Measurements from ENCODE around the gene OR2C3. TPM values are rescaled to one million over a fixed set of nuclear protein-coding genes. Genes with fewer than 3 reads are reported as not detected.
"Not testable (repeated sequence)": the region's sequence is repeated elsewhere in the genome, so short reads cannot be mapped to it uniquely, and the experiment has no call there.

The OR2C3 gene
- total RNA-seq, 2 experiments from 2014 or later = not detected

GRCh38 chr1:247542811-247543210 is 6.6 kb upstream of the OR2C3 start:
- Mint-ChIP-seq H3K4me1 (peaks cover 3% of the 10 kb centered on the region), H3K4me3 (no peak overlapping the region), H3K36me3 (ENCODE audit: low read depth) (no peaks in the 10 kb centered on the region), H3K27me3 (peaks cover 28% of the 10 kb centered on the region), H3K9me3 (ENCODE audit: low read depth) (no peaks in the 10 kb centered on the region), H3K27ac (no peak overlapping the region)
- intact Hi-C loops (cut with DNase I, micrococcal nuclease) = no loop called here
- no peak for ATAC-seq
- CTCF ChIA-PET = interaction anchor here (1.1 kb wide), 2 partner anchors 11 to 54 kb away, joined by 3 read pairs; no protein-coding TSS in a partner anchor
- DNase-seq = no peak
- POLR2A ChIA-PET = no interaction called here

DNA sequence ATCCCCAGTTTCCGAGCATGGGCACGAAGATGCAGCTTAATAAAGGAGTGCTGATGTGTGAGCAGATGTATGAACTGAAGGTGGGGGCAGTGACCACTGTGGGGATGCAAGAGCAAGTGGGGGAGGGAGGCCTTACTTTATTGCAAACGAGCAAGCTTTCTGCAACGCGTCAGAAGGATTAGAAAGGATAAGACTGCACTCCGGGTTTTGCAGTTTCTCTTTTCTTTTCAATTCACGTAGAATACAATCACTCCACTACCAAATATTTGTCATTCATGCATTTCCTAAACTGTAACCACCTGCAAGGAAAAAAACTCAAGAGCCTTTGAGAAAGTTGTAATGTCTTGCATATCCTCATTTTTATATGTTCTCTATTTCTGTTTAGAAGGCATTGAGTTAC is 4.3 kb upstream of the OR2C3 start:
- POLR2A ChIA-PET = no interaction called here
- Mint-ChIP-seq H3K36me3 (ENCODE audit: low read depth) (no peaks in the 10 kb centered on the region), H3K27ac (no peak overlapping the region), H3K9me3 (ENCODE audit: low read depth) (no peaks in the 10 kb centered on the region), H3K4me1 (peaks cover 6% of the 10 kb centered on the region), H3K4me3 (no peak overlapping the region), H3K27me3 (peaks cover 19% of the 10 kb centered on the region)
- intact Hi-C loops (cut with DNase I, micrococcal nuclease) = no loop called here
- ATAC-seq (no peak), DNase-seq (no peak)
- CTCF ChIA-PET = interaction anchor here (0.6 kb wide), 1 partner anchor 210 kb away, joined by 4 read pairs; no protein-coding TSS in a partner anchor

DNA sequence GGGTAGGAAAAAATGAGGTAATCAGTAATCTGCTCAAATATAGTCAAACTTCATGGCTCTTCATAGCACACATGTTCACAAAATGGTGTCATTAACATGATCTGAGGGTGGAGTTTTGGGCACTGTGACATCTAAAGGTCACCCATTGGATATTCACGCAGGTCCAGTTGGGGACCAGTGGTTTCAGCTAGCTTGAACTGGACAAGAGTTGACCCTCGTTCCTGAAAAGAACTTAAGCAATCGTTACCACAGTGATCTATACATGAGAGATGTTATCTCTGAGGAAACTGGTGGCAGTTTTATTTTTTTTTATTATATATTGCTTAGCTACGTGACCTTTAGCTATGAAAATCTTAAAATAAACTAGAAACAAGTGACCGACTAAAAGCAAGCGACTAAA is 3.0 kb upstream of the OR2C3 start:
- POLR2A ChIA-PET = no interaction called here
- Mint-ChIP-seq H3K27ac (no peak overlapping the region), H3K4me1 (peaks cover 12% of the 10 kb centered on the region), H3K9me3 (ENCODE audit: low read depth) (no peaks in the 10 kb centered on the region), H3K4me3 (no peak overlapping the region), H3K36me3 (ENCODE audit: low read depth) (no peaks in the 10 kb centered on the region), H3K27me3 (peaks cover 17% of the 10 kb centered on the region)
- CTCF ChIA-PET = interaction anchor here (0.6 kb wide), 1 partner anchor 176 kb away, joined by 3 read pairs; no protein-coding TSS in a partner anchor
- no peak for ATAC-seq
- intact Hi-C loops (cut with DNase I, micrococcal nuclease) = no loop called here
- no peak for DNase-seq

GRCh38 chr1:247538561-247538960 is 2.3 kb upstream of the OR2C3 start:
- Mint-ChIP-seq H3K36me3 (ENCODE audit: low read depth) (no peaks in the 10 kb centered on the region), H3K27ac (no peak overlapping the region), H3K9me3 (ENCODE audit: low read depth) (no peaks in the 10 kb centered on the region), H3K27me3 (peaks cover 15% of the 10 kb centered on the region), H3K4me1 (peaks cover 12% of the 10 kb centered on the region), H3K4me3 (no peak overlapping the region)
- no peak for DNase-seq
- no peak for ATAC-seq
- ChIA-PET POLR2A (no interaction called here), CTCF (interaction anchor here (0.5 to 0.6 kb wide), 2 partner anchors 9 to 175 kb away, joined by 3 to 6 read pairs; no protein-coding TSS in a partner anchor)
- intact Hi-C loops (cut with DNase I, micrococcal nuclease) = no loop called here

- peaks cover 21% of the 10 kb centered on the region for H3K27me3 Mint-ChIP-seq
- intact Hi-C loops (cut with DNase I, micrococcal nuclease) = no loop called here
- no peaks in the 10 kb centered on the region for H3K9me3 Mint-ChIP-seq (ENCODE audit: low read depth)
- CTCF ChIA-PET = no interaction called here
- H3K27ac Mint-ChIP-seq = no peak overlapping the region
- H3K4me1 Mint-ChIP-seq = peaks cover 11% of the 10 kb centered on the region
- H3K36me3 Mint-ChIP-seq (ENCODE audit: low read depth) = no peaks in the 10 kb centered on the region
- ATAC-seq (peak; percentile 61), DNase-seq (no peak)
- no peak overlapping the region for H3K4me3 Mint-ChIP-seq
- POLR2A ChIA-PET = no interaction called here
These were observed 838 bp downstream of the OR2C3 start for GRCh38 chr1:247535402-247535801.

DNA sequence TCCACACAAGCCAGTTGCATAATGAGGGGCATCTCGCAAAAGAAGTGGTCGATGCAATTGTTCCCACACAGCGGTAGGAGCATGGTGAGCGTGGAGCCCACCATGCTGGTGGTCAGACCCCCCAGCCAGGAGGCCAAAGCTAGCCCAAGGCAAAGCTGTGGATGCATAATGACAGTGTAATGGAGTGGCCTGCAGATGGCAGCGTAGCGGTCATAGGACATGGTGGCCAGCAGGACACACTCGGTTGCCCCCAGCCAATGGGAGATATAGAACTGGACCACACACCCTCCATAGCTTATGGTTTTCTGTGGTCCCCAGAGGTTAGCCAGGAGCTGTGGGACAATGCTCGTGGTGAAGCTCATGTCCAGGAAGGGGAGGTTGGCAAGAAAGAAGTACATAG is 4.3 kb downstream of the OR2C3 start:
- intact Hi-C loops (cut with DNase I, micrococcal nuclease) = no loop called here
- H3K27ac Mint-ChIP-seq = no peak overlapping the region
- H3K4me1 Mint-ChIP-seq = peaks cover 18% of the 10 kb centered on the region
- DNase-seq (no peak), ATAC-seq (no peak)
- POLR2A ChIA-PET = no interaction called here
- peaks cover 17% of the 10 kb centered on the region for H3K27me3 Mint-ChIP-seq
- CTCF ChIA-PET = no interaction called here
- H3K9me3 Mint-ChIP-seq (ENCODE audit: low read depth) = no peaks in the 10 kb centered on the region
- H3K36me3 Mint-ChIP-seq (ENCODE audit: low read depth) = no peaks in the 10 kb centered on the region
- no peak overlapping the region for H3K4me3 Mint-ChIP-seq

- ATAC-seq (no peak), DNase-seq (no peak)
- Mint-ChIP-seq H3K27ac (no peak overlapping the region), H3K36me3 (ENCODE audit: low read depth) (no peaks in the 10 kb centered on the region), H3K9me3 (ENCODE audit: low read depth) (no peaks in the 10 kb centered on the region), H3K27me3 (peaks cover 18% of the 10 kb centered on the region), H3K4me1 (peaks cover 17% of the 10 kb centered on the region), H3K4me3 (no peak overlapping the region)
- CTCF ChIA-PET = interaction anchor here (0.9 kb wide), 1 partner anchor 13 kb away, joined by 3 read pairs; no protein-coding TSS in a partner anchor
- POLR2A ChIA-PET = no interaction called here
- intact Hi-C loops (cut with DNase I, micrococcal nuclease) = no loop called here
These were observed 5.5 kb downstream of the OR2C3 start for GRCh38 chr1:247530785-247531184.

DNA sequence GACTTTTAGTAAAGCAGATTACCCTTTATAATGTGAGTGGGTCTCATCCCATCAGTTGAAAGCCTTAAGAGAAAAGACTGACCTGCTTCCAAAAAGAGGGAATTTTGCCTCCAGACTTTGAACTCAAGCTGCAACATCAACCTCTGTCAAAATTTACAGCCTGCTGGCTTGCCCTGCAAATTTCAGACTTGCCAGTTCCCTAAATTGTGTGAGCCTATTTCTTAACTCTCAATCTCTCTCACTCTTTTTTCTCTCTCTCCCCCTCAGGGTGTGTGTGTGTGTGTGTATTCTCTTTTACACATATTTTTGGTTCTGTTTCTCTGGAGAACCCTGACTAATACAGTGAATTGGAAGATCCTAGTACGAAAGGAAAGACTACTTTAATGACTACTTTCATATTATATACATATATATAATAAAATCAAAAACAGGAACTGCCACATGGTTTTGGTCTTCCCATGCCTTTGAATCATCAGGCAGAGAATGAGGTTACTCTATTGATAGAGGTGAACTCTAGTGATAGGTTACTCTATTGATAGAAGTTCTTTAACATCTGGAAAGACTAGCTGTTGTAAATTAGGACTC is 6.4 kb downstream of the OR2C3 start:
- Mint-ChIP-seq H3K4me3 (no peak overlapping the region), H3K27ac (no peak overlapping the region), H3K36me3 (ENCODE audit: low read depth) (no peaks in the 10 kb centered on the region), H3K27me3 (peaks cover 20% of the 10 kb centered on the region), H3K9me3 (ENCODE audit: low read depth) (no peaks in the 10 kb centered on the region), H3K4me1 (peaks cover 9% of the 10 kb centered on the region)
- POLR2A ChIA-PET = no interaction called here
- ATAC-seq (no peak), DNase-seq (no peak)
- intact Hi-C loops (cut with DNase I, micrococcal nuclease) = no loop called here
- CTCF ChIA-PET = interaction anchor here (0.7 to 0.9 kb wide), 2 partner anchors 8 to 12 kb away, joined by 3 to 6 read pairs; no protein-coding TSS in a partner anchor

- H3K4me1 Mint-ChIP-seq = peaks cover 9% of the 10 kb centered on the region
- ChIA-PET POLR2A (no interaction called here), CTCF (no interaction called here)
- intact Hi-C loops (cut with DNase I, micrococcal nuclease) = no loop called here
- H3K36me3 Mint-ChIP-seq (ENCODE audit: low read depth) = no peaks in the 10 kb centered on the region
- no peak overlapping the region for H3K27ac Mint-ChIP-seq
- ATAC-seq (peak; percentile 75), DNase-seq (peak; percentile 14)
- H3K4me3 Mint-ChIP-seq = no peak overlapping the region
- no peaks in the 10 kb centered on the region for H3K9me3 Mint-ChIP-seq (ENCODE audit: low read depth)
- peaks cover 24% of the 10 kb centered on the region for H3K27me3 Mint-ChIP-seq
These were observed 7.3 kb downstream of the OR2C3 start for GRCh38 chr1:247528812-247529474.

- H3K4me3 Mint-ChIP-seq; POLR2A ChIA-PET; H3K27ac Mint-ChIP-seq; H3K4me1 Mint-ChIP-seq; H3K36me3 Mint-ChIP-seq (ENCODE audit: low read depth); CTCF ChIA-PET; H3K9me3 Mint-ChIP-seq (ENCODE audit: low read depth); DNase-seq; ATAC-seq; intact Hi-C loops (cut with DNase I, micrococcal nuclease): not testable (repeated sequence)
- peaks cover 14% of the 10 kb centered on the region for H3K27me3 Mint-ChIP-seq
These were observed 14.4 kb downstream of the OR2C3 start for GRCh38 chr1:247521886-247522285.

DNA sequence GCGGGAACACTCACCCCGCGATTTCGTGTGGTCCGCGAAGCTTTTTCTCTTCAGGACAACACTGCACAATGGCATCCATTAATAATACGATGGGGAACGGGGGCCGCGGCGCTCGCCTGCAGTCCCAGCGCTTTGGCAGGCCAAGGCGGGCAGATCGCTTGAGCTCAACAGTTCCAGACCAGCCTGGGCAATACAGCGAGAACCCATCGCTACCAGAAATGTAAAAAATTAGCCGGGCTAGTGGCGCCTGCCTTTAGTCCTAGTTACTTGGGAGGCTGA is 17.7 kb downstream of the OR2C3 start:
- peaks cover 5% of the 10 kb centered on the region for H3K9me3 Mint-ChIP-seq (ENCODE audit: low read depth)
- DNase-seq (no peak), ATAC-seq (no peak)
- intact Hi-C loops (cut with DNase I, micrococcal nuclease) = no loop called here
- no peaks in the 10 kb centered on the region for H3K4me1 Mint-ChIP-seq
- ChIA-PET POLR2A (no interaction called here), CTCF (no interaction called here)
- H3K4me3 Mint-ChIP-seq = no peak overlapping the region
- peaks cover 13% of the 10 kb centered on the region for H3K27me3 Mint-ChIP-seq
- H3K36me3 Mint-ChIP-seq (ENCODE audit: low read depth) = no peaks in the 10 kb centered on the region
- H3K27ac Mint-ChIP-seq = no peak overlapping the region

DNA sequence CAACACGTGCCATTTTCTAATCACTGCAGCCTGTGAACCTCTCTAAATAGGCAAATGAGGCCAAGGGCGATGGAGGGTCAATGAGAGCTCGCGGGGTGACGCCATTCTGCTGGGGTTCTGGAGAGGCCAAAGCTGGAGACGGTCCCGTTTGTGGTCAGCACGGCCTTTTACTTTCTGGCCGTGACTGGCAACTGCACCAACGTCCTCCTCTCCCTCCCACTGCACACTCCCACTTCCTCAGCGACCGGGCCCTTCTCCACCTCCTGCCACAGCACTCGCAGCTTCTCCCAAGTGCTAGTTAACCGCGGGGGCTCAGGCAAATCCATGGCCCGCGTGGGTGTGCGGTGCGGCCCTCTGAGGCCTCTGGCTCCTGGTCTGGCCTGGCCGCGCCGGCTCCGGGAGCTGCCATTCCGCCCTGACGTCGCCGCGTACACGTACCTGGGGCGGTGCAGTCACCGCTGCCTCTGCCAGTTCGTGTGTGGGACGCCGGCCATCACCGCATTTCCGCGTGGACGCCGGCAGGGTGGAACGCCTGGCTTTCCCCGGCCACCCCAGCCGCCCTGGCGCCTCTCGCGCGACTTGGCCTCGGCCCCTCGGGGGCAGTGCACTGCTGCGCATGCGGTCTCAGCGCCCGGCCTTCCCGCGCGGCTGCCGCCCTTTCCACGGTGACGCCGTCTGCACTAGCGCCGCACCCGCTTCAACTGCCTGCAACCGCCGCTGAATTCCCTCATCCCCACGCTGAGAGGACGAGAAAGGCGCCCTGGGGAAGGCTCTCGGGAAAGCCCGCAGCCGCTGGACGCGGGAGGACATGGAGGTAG is 18.2 kb downstream of the OR2C3 start:
- ChIA-PET CTCF (interaction anchor here (0.8 kb wide), 1 partner anchor 13 kb away, joined by 3 read pairs; no protein-coding TSS in a partner anchor), POLR2A (no interaction called here)
- intact Hi-C loops (cut with DNase I, micrococcal nuclease) = no loop called here
- peaks cover 13% of the 10 kb centered on the region for H3K27me3 Mint-ChIP-seq
- no peak for ATAC-seq
- H3K4me3 Mint-ChIP-seq = peak overlapping the region; percentile 10
- peaks cover 4% of the 10 kb centered on the region for H3K9me3 Mint-ChIP-seq (ENCODE audit: low read depth)
- DNase-seq = peak; percentile 35
- no peaks in the 10 kb centered on the region for H3K4me1 Mint-ChIP-seq
- H3K27ac Mint-ChIP-seq = no peak overlapping the region
- no peaks in the 10 kb centered on the region for H3K36me3 Mint-ChIP-seq (ENCODE audit: low read depth)

Measured in activated CD4-positive, alpha-beta T cell treated with anti-CD3 and anti-CD28 coated beads for 36 hours (primary cell).